ENCODE data around the gene HLA-DMB.
A peak's percentile ranks its signal among the peaks of the same experiment; 100 is the strongest.

- no peak for TF ChIP-seq POLR2AphosphoS5 (IDR thresholded peaks at IDR 0.05)
- TF ChIP-seq, protein P1, sequence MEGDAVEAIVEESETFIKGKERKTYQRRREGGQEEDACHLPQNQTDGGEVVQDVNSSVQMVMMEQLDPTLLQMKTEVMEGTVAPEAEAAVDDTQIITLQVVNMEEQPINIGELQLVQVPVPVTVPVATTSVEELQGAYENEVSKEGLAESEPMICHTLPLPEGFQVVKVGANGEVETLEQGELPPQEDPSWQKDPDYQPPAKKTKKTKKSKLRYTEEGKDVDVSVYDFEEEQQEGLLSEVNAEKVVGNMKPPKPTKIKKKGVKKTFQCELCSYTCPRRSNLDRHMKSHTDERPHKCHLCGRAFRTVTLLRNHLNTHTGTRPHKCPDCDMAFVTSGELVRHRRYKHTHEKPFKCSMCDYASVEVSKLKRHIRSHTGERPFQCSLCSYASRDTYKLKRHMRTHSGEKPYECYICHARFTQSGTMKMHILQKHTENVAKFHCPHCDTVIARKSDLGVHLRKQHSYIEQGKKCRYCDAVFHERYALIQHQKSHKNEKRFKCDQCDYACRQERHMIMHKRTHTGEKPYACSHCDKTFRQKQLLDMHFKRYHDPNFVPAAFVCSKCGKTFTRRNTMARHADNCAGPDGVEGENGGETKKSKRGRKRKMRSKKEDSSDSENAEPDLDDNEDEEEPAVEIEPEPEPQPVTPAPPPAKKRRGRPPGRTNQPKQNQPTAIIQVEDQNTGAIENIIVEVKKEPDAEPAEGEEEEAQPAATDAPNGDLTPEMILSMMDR (IDR thresholded peaks at IDR 0.05): peak in 1 of 4 experiments; percentile 26
Measured at GRCh38 chr6:32922083-32922482, 18.7 kb downstream of the HLA-DMB start.
